HEK293 (cell line): ENCODE measurements around the gene PIGN.

Experiments
- CTCF ChIA-PET: fragments of 350-600 bp; formaldehyde crosslinking; extraction: SDS; loops from one replicate; lab custom pipeline; 2021; ENCODE audit warnings: antibody characterized with exemption; lab: Yijun Ruan, JAX
- POLR2A ChIA-PET: fragments of 300-600 bp; formaldehyde crosslinking; extraction: SDS; loops from one replicate; lab custom pipeline; 2020; ENCODE audit warnings: antibody characterized with exemption, inconsistent platforms; lab: Yijun Ruan, JAX
- H3K27ac ChIP-seq: fragments of 200-500 bp; sonication (Bioruptor generic); 2 replicates; pipeline ENCODE4 v1.5.1; 2014; ENCODE audit warnings: low read depth, low read length, control low read depth, inconsistent platforms; ENCODE audit errors: extremely low read depth
- H3K36me3 ChIP-seq, 2 experiments: fragments of 200-500 bp in 1 of 2; sonication (Bioruptor generic) in 1 of 2; 1 replicate in 1 of 2; 2 replicates in 1 of 2; pipeline ENCODE4 v1.5.1; 2014 to 2017; ENCODE audit warnings: inconsistent platforms in 2 of 2, low read length in 2 of 2; ENCODE audit not compliant: control insufficient read depth in 2 of 2, insufficient read depth in 1 of 2
- H3K4me1 ChIP-seq: fragments of 200-500 bp; sonication (Bioruptor generic); 2 replicates; pipeline ENCODE4 v1.5.1; 2014; ENCODE audit warnings: mild to moderate bottlenecking, low read length, inconsistent platforms; ENCODE audit not compliant: control insufficient read depth, insufficient read depth
- H3K4me3 ChIP-seq: 2 replicates; pipeline ENCODE4 v1.5.1; 2011; ENCODE audit warnings: low read depth, mild to moderate bottlenecking, control low read depth, low read length, moderate library complexity
- H3K9me3 ChIP-seq: fragments of 200-500 bp; sonication (Bioruptor generic); 2 replicates; pipeline ENCODE4 v1.5.1; 2014; ENCODE audit warnings: low read depth, low read length, inconsistent platforms; ENCODE audit not compliant: control insufficient read depth, insufficient read depth
- GLI2 ChIP-seq: fragments of 450-650 bp; formaldehyde crosslinking; IDR thresholded peaks from 2 replicates; pipeline ENCODE4; 2017; ENCODE audit warnings: missing biosample characterization, missing genetic modification characterization, low read depth, borderline replicate concordance
- HOXD13 ChIP-seq: sonication (generic); formaldehyde crosslinking; IDR thresholded peaks from 2 replicates; pipeline ENCODE4 v1.8.0; 2022; ENCODE audit warnings: missing genetic modification reagents, borderline replicate concordance
- KLF7 ChIP-seq: fragments of 450-650 bp; formaldehyde crosslinking; IDR thresholded peaks from 2 replicates; pipeline ENCODE4 v1.5.1; 2016; ENCODE audit warnings: missing biosample characterization, missing genetic modification characterization, borderline replicate concordance
- SP7 ChIP-seq: fragments of 450-650 bp; formaldehyde crosslinking; IDR thresholded peaks from 2 replicates; pipeline ENCODE4 v1.5.1; 2016; ENCODE audit warnings: missing biosample characterization, missing genetic modification characterization
- ZFP3 ChIP-seq: fragments of 450-650 bp; formaldehyde crosslinking; IDR thresholded peaks from 2 replicates; pipeline ENCODE4 v1.5.1; 2016; ENCODE audit warnings: low read depth, missing biosample characterization, missing genetic modification characterization
- ZFP37 ChIP-seq: fragments of 450-650 bp; formaldehyde crosslinking; IDR thresholded peaks from 2 replicates; pipeline ENCODE4 v1.5.1; 2016; ENCODE audit warnings: missing biosample characterization, missing genetic modification characterization
- ZFP69B ChIP-seq: fragments of 450-650 bp; formaldehyde crosslinking; IDR thresholded peaks from 2 replicates; pipeline ENCODE4 v1.5.1; 2016; ENCODE audit warnings: missing biosample characterization, missing genetic modification characterization
- ZNF19 ChIP-seq: fragments of 450-650 bp; formaldehyde crosslinking; IDR thresholded peaks from 2 replicates; pipeline ENCODE4; 2016; ENCODE audit warnings: missing biosample characterization, missing genetic modification characterization, low read depth
- ZNF221 ChIP-seq: fragments of 450-650 bp; formaldehyde crosslinking; IDR thresholded peaks from 2 replicates; pipeline ENCODE4 v1.5.1; 2017; ENCODE audit warnings: missing biosample characterization, missing genetic modification characterization, borderline replicate concordance
- ZNF24 ChIP-seq: fragments of 450-650 bp; formaldehyde crosslinking; IDR thresholded peaks from 2 replicates; pipeline ENCODE4 v1.5.1; 2016; ENCODE audit warnings: missing biosample characterization, missing genetic modification characterization
- ZNF341 ChIP-seq: fragments of 450-650 bp; formaldehyde crosslinking; IDR thresholded peaks from 2 replicates; pipeline ENCODE4; 2016; ENCODE audit warnings: low read depth, missing biosample characterization, missing genetic modification characterization
- ZNF571 ChIP-seq: fragments of 450-650 bp; formaldehyde crosslinking; IDR thresholded peaks from 2 replicates; pipeline ENCODE4 v1.5.0; 2017; ENCODE audit warnings: missing biosample characterization, missing genetic modification characterization
- ZNF623 ChIP-seq: fragments of 450-650 bp; formaldehyde crosslinking; IDR thresholded peaks from 2 replicates; pipeline ENCODE4 v1.5.1; 2016; ENCODE audit warnings: missing biosample characterization, missing genetic modification characterization
- ZNF785 ChIP-seq: fragments of 450-650 bp; formaldehyde crosslinking; IDR thresholded peaks from 2 replicates; pipeline ENCODE4 v1.5.1; 2016; ENCODE audit warnings: missing biosample characterization, missing genetic modification characterization
- ZNF837 ChIP-seq: fragments of 450-650 bp; formaldehyde crosslinking; IDR thresholded peaks from 2 replicates; pipeline ENCODE4 v1.5.1; 2016; ENCODE audit warnings: missing biosample characterization, missing genetic modification characterization
- ZSCAN30 ChIP-seq: fragments of 450-650 bp; IDR thresholded peaks from 2 replicates; pipeline ENCODE4 v1.5.1; 2018; ENCODE audit warnings: missing biosample characterization, mild to moderate bottlenecking, missing genetic modification characterization, moderate library complexity
- TF ChIP-seq, protein P1 (sequence below): IDR thresholded peaks from 2 replicates; pipeline ENCODE4 v1.6.1; 2011; ENCODE audit warnings: mild to moderate bottlenecking, low read depth, low read length, borderline replicate concordance
- TF ChIP-seq, protein P2 (sequence below): fragments of 450-650 bp; formaldehyde crosslinking; IDR thresholded peaks from 2 replicates; pipeline ENCODE4 v1.5.0; 2017; ENCODE audit warnings: missing biosample characterization, missing genetic modification characterization, borderline replicate concordance
- TF ChIP-seq, protein P3 (sequence below): fragments of 450-650 bp; formaldehyde crosslinking; IDR thresholded peaks from 2 replicates; pipeline ENCODE4 v1.5.1; 2016; ENCODE audit warnings: missing biosample characterization, missing genetic modification characterization
- TF ChIP-seq, protein P4 (sequence below): fragments of 450-650 bp; formaldehyde crosslinking; IDR thresholded peaks from 2 replicates; pipeline ENCODE4 v1.5.1; 2016; ENCODE audit warnings: missing biosample characterization, missing genetic modification characterization

Gene PIGN

DNA sequence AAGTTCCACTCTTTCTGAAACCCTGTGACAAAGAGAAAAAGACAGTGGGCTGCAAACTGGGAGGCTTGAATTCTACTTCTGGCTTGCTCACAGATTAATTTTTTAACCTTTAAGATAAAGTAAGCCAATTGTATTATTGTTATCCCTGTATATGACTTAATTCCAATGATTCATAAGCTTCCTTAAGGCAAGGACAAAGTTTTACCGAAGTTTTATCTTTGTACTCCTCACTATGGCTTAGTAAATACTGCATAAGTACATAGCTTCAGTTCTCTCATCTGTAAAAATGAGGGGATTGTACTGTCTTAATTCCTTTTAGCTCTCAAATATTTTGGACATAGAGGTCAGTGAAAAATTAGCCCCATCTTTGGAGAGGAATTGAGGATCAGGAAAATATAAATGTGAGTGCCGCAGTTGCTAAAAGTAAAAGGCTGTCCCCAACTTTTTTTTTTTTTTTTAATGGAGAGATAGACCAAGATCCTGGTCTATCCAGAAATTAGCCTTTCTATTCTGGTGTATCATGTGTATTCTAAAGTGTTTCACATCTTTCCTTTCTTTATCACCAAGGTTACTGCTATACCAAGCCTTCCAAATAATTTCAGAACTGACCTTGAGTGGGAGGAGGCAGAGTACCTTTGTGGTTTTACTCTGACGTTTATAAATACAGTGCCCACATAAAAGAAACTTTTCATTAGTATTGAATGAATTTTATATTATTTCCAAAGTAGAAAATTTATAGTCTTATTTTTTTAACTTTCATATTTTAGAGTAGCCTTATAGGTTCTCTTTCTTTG, 13.5 kb upstream of the PIGN start:
- CTCF ChIA-PET = interaction anchor here (0.7 to 4.5 kb wide), 5 partner anchors 9 to 49 kb away, joined by 3 to 19 read pairs (median 4); no protein-coding TSS in a partner anchor
- Histone ChIP-seq H3K36me3 (no peaks in the 10 kb centered on the region; a peak in 1 of 3 replicates), H3K9me3 (no peaks in the 10 kb centered on the region), H3K4me3 (no peak overlapping the region), H3K4me1 (peaks cover 10% of the 10 kb centered on the region), H3K27ac (no peak overlapping the region)
- TF ChIP-seq ZSCAN30 (tag by site-specific recombination) = no peak
- TF ChIP-seq, protein P1, sequence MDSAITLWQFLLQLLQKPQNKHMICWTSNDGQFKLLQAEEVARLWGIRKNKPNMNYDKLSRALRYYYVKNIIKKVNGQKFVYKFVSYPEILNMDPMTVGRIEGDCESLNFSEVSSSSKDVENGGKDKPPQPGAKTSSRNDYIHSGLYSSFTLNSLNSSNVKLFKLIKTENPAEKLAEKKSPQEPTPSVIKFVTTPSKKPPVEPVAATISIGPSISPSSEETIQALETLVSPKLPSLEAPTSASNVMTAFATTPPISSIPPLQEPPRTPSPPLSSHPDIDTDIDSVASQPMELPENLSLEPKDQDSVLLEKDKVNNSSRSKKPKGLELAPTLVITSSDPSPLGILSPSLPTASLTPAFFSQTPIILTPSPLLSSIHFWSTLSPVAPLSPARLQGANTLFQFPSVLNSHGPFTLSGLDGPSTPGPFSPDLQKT = no peak
- TF ChIP-seq ZFP69B = no peak
- no peak for TF ChIP-seq ZNF785 (tag by site-specific recombination)
- no peak for TF ChIP-seq ZNF571 (tag by site-specific recombination)
- no peak for TF ChIP-seq GLI2 (tag by site-specific recombination)
- no peak for TF ChIP-seq ZFP3 (tag by site-specific recombination)
- TF ChIP-seq ZNF19 (tag by site-specific recombination) = no peak
- TF ChIP-seq, protein P2, sequence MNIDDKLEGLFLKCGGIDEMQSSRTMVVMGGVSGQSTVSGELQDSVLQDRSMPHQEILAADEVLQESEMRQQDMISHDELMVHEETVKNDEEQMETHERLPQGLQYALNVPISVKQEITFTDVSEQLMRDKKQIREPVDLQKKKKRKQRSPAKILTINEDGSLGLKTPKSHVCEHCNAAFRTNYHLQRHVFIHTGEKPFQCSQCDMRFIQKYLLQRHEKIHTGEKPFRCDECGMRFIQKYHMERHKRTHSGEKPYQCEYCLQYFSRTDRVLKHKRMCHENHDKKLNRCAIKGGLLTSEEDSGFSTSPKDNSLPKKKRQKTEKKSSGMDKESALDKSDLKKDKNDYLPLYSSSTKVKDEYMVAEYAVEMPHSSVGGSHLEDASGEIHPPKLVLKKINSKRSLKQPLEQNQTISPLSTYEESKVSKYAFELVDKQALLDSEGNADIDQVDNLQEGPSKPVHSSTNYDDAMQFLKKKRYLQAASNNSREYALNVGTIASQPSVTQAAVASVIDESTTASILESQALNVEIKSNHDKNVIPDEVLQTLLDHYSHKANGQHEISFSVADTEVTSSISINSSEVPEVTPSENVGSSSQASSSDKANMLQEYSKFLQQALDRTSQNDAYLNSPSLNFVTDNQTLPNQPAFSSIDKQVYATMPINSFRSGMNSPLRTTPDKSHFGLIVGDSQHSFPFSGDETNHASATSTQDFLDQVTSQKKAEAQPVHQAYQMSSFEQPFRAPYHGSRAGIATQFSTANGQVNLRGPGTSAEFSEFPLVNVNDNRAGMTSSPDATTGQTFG (tag by site-specific recombination) = no peak
- no peak for TF ChIP-seq SP7
- TF ChIP-seq ZNF221 (tag by site-specific recombination) = no peak
- TF ChIP-seq ZFP37 (tag by site-specific recombination) = no peak
- no peak for TF ChIP-seq ZNF24 (tag by site-specific recombination)
- TF ChIP-seq, protein P3, sequence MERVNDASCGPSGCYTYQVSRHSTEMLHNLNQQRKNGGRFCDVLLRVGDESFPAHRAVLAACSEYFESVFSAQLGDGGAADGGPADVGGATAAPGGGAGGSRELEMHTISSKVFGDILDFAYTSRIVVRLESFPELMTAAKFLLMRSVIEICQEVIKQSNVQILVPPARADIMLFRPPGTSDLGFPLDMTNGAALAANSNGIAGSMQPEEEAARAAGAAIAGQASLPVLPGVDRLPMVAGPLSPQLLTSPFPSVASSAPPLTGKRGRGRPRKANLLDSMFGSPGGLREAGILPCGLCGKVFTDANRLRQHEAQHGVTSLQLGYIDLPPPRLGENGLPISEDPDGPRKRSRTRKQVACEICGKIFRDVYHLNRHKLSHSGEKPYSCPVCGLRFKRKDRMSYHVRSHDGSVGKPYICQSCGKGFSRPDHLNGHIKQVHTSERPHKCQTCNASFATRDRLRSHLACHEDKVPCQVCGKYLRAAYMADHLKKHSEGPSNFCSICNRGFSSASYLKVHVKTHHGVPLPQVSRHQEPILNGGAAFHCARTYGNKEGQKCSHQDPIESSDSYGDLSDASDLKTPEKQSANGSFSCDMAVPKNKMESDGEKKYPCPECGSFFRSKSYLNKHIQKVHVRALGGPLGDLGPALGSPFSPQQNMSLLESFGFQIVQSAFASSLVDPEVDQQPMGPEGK (tag by site-specific recombination) = no peak
- TF ChIP-seq ZNF837 = no peak
- TF ChIP-seq, protein P4, sequence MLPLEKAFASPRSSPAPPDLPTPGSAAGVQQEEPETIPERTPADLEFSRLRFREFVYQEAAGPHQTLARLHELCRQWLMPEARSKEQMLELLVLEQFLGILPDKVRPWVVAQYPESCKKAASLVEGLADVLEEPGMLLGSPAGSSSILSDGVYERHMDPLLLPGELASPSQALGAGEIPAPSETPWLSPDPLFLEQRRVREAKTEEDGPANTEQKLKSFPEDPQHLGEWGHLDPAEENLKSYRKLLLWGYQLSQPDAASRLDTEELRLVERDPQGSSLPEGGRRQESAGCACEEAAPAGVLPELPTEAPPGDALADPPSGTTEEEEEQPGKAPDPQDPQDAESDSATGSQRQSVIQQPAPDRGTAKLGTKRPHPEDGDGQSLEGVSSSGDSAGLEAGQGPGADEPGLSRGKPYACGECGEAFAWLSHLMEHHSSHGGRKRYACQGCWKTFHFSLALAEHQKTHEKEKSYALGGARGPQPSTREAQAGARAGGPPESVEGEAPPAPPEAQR (tag by site-specific recombination) = no peak
- TF ChIP-seq ZNF341 (tag by site-specific recombination) = no peak
- no peak for TF ChIP-seq ZNF623
- TF ChIP-seq HOXD13 (CRISPR knock-in tag) = no peak
- no peak for TF ChIP-seq KLF7 (tag by site-specific recombination)
- POLR2A ChIA-PET = interaction anchor here (0.6 to 3.7 kb wide), 2 partner anchors 9 to 13 kb away, joined by 4 to 23 read pairs; partner anchors contain the start of genes PIGN and RELCH
